Endothelial cell of hepatic sinusoid (primary cell): ENCODE results near the gene EML5.

Source experiments
- in situ Hi-C: cut with HindIII; loops from 2 replicates; pipeline ENCODE4 v1.10.0; 2017; ENCODE audit warnings: low sequenced_read_pairs

Gene EML5

GRCh38 chr14:88618476-88618875, 174.3 kb downstream of the EML5 start:
- in situ Hi-C loops = no loop called here

GRCh38 chr14:88617479-88617878, 175.3 kb downstream of the EML5 start:
- in situ Hi-C loops = no loop called here

GRCh38 chr14:88616697-88617096, 176.1 kb downstream of the EML5 start:
- in situ Hi-C loops = no loop called here

- in situ Hi-C loops = loop anchor here (5.0 kb wide), 1 partner anchor 57 kb away; the partner anchor contains the start of gene PTPN21
Measured at GRCh38 chr14:88614218-88614907, 178.4 kb downstream of the EML5 start.

- in situ Hi-C loops = loop anchor here (5.0 kb wide), 1 partner anchor 56 kb away; the partner anchor contains the start of gene PTPN21
Measured at GRCh38 chr14:88613552-88614010, 179.2 kb downstream of the EML5 start.

- in situ Hi-C loops = loop anchor here (5.0 kb wide), 1 partner anchor 56 kb away; the partner anchor contains the start of gene PTPN21
Measured at GRCh38 chr14:88612981-88613380, 179.8 kb downstream of the EML5 start.

- in situ Hi-C loops = loop anchor here (5.0 kb wide), 1 partner anchor 55 kb away; the partner anchor contains the start of gene PTPN21
Measured at GRCh38 chr14:88611878-88612277, 180.9 kb downstream of the EML5 start.

GRCh38 chr14:88607829-88608228, 184.9 kb downstream of the EML5 start:
- in situ Hi-C loops = no loop called here

- in situ Hi-C loops = no loop called here
Measured at GRCh38 chr14:88605594-88605993, 187.2 kb downstream of the EML5 start.

GRCh38 chr14:88604212-88604611, 188.5 kb downstream of the EML5 start:
- in situ Hi-C loops = loop anchor here (5.0 kb wide), 1 partner anchor 33 kb away; no protein-coding TSS in a partner anchor

GRCh38 chr14:88599761-88600439, 192.9 kb downstream of the EML5 start:
- in situ Hi-C loops = loop anchor here (5.0 kb wide), 1 partner anchor 37 kb away; no protein-coding TSS in a partner anchor

GRCh38 chr14:88599326-88599725, 193.4 kb downstream of the EML5 start:
- in situ Hi-C loops = no loop called here

- in situ Hi-C loops = no loop called here
Measured at GRCh38 chr14:88598097-88598675, 194.6 kb downstream of the EML5 start.

- in situ Hi-C loops = no loop called here
Measured at GRCh38 chr14:88597601-88598000, 195.2 kb downstream of the EML5 start.

- in situ Hi-C loops = no loop called here
Measured at GRCh38 chr14:88597038-88597437, 195.7 kb downstream of the EML5 start.

- in situ Hi-C loops = no loop called here
Measured at GRCh38 chr14:88592031-88592430, 200.7 kb downstream of the EML5 start.

- in situ Hi-C loops = no loop called here
Measured at GRCh38 chr14:88590173-88590572, 202.6 kb downstream of the EML5 start.

- in situ Hi-C loops = no loop called here
Measured at GRCh38 chr14:88588081-88588480, 204.7 kb downstream of the EML5 start.

- in situ Hi-C loops = no loop called here
Measured at GRCh38 chr14:88584451-88584850, 208.3 kb downstream of the EML5 start.

- in situ Hi-C loops = no loop called here
Measured at GRCh38 chr14:88576222-88576621, 216.5 kb downstream of the EML5 start.

GRCh38 chr14:88572117-88572516, 220.6 kb downstream of the EML5 start:
- in situ Hi-C loops = no loop called here

GRCh38 chr14:88568196-88568595, 224.6 kb downstream of the EML5 start:
- in situ Hi-C loops = no loop called here
